GM21723 (cell line): Measurements from ENCODE around the gene PPP4R4.
A peak's percentile ranks its signal among the peaks of the same experiment; 100 is the strongest.
"Not testable (repeated sequence)": the region's sequence is repeated elsewhere in the genome, so short reads cannot be mapped to it uniquely, and the experiment has no call there.

Source experiments
- ATAC-seq: cut with Tn5 transposase; IDR thresholded peaks from one replicate; pipeline ENCODE4 v1.9.1; 2021; ENCODE audit warnings: mild to moderate bottlenecking, moderate library complexity; ENCODE audit not compliant: unreplicated experiment

The PPP4R4 gene

GRCh38 chr14:94175747-94176146, 1.6 kb downstream of the PPP4R4 start:
- no peak for ATAC-seq

- ATAC-seq: no peak
Observed at GRCh38 chr14:94176808-94177207, 2.7 kb downstream of the PPP4R4 start.

- ATAC-seq: no peak
Observed at GRCh38 chr14:94177806-94178205, 3.7 kb downstream of the PPP4R4 start.

- no peak for ATAC-seq
Observed at GRCh38 chr14:94179244-94179643, 5.1 kb downstream of the PPP4R4 start.

- peak; percentile 81 for ATAC-seq
Observed at GRCh38 chr14:94180655-94181271, 6.6 kb downstream of the PPP4R4 start.

GRCh38 chr14:94181835-94182234, 7.7 kb downstream of the PPP4R4 start:
- no peak for ATAC-seq

- no peak for ATAC-seq
Observed at GRCh38 chr14:94192536-94192935, 18.4 kb downstream of the PPP4R4 start.

GRCh38 chr14:94193776-94194175, 19.7 kb downstream of the PPP4R4 start:
- ATAC-seq: no peak

- ATAC-seq: no peak
Observed at GRCh38 chr14:94196057-94196456, 21.9 kb downstream of the PPP4R4 start.

- ATAC-seq: no peak
Observed at GRCh38 chr14:94203473-94204210, 29.5 kb downstream of the PPP4R4 start.

- no peak for ATAC-seq
Observed at GRCh38 chr14:94213021-94213420, 38.9 kb downstream of the PPP4R4 start.

GRCh38 chr14:94213741-94214140, 39.6 kb downstream of the PPP4R4 start:
- ATAC-seq: no peak

GRCh38 chr14:94217116-94217515, 43.0 kb downstream of the PPP4R4 start:
- no peak for ATAC-seq

GRCh38 chr14:94218198-94218886, 44.2 kb downstream of the PPP4R4 start:
- not testable (repeated sequence) for ATAC-seq

GRCh38 chr14:94224040-94224439, 49.9 kb downstream of the PPP4R4 start:
- no peak for ATAC-seq

- no peak for ATAC-seq
Observed at GRCh38 chr14:94225460-94226378, 51.6 kb downstream of the PPP4R4 start.

- ATAC-seq: no peak
Observed at GRCh38 chr14:94227029-94227428, 52.9 kb downstream of the PPP4R4 start.

GRCh38 chr14:94237046-94237445, 62.9 kb downstream of the PPP4R4 start:
- ATAC-seq: no peak

GRCh38 chr14:94237983-94238382, 63.9 kb downstream of the PPP4R4 start:
- ATAC-seq: no peak

GRCh38 chr14:94239406-94239805, 65.3 kb downstream of the PPP4R4 start:
- no peak for ATAC-seq

- ATAC-seq: no peak
Observed at GRCh38 chr14:94244182-94244581, 70.1 kb downstream of the PPP4R4 start.
